ENCODE measurements around the gene TSPAN4. TPM values are rescaled to one million over a fixed set of nuclear protein-coding genes. Genes with fewer than 3 reads are reported as not detected.

TSPAN4 gene
- total and polyA plus RNA-seq, 9 of the 15 experiments (the other 6 are each of a cell fraction or from before 2014, with no cell fraction given): 0.07 to 31.0 (median 15.7) TPM

DNA sequence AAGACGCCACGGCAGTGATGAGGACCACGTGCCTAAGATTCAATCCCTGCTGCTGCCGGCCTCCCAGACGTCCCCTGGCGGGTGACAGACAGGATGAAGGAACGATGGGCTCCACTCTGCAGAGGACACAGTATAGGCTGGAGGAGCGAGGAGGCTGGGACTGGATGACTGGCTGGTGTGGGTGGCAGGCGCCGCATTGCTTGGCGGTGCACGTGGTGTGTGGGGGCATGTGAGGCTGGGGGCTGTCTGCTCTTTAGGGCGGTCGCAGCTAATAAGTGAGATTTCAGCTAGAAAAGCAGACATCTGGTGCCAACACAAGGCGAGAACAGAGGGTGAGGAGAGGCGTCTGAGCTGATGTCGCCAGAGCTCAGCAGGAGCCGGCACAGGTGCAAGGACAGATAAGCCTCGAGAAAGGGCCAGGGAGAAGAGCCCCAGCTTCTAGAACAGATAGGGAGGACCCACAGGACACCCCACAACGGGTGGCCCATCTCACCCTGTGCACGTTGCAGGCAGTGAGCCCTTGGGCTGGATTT, 33.2 kb downstream of the TSPAN4 start (continued):
- peak; percentile 81 for TF ChIP-seq FOXM1 (IDR thresholded peaks at IDR 0.05; ENCODE audit: low read depth)
- no peak for TF ChIP-seq FOXM1 (CRISPR knock-in tag; IDR thresholded peaks at IDR 0.05; ENCODE audit: low read depth)
- TF ChIP-seq CBFA2T3 (IDR thresholded peaks at IDR 0.05): peak; percentile 98
- 0 out of 2 replicates have a peak, but pooled peaks have one; percentile 33 for TF ChIP-seq MYC (IDR thresholded peaks at IDR 0.05; ENCODE audit: low read depth, low read length)
- TF ChIP-seq MYC (CRISPR knock-in tag; IDR thresholded peaks at IDR 0.05; ENCODE audit: borderline replicate concordance, low read depth): no peak
- TF ChIP-seq CTCFL (IDR thresholded peaks at IDR 0.05; ENCODE audit: borderline replicate concordance, insufficient read depth, low read depth, low read length, poor library complexity, severe bottlenecking): no peak
- no peak for TF ChIP-seq ZNF174 (CRISPR knock-in tag; IDR thresholded peaks at IDR 0.05)
- TF ChIP-seq CEBPZ (IDR thresholded peaks at IDR 0.05; ENCODE audit: borderline replicate concordance, low read depth, low read length): no peak
- no peak for TF ChIP-seq ZZZ3 (IDR thresholded peaks at IDR 0.05)
- TF ChIP-seq SETDB1 (IDR thresholded peaks at IDR 0.05; ENCODE audit: low read length): no peak
- TF ChIP-seq U2AF1 (optimal IDR thresholded peaks at IDR 0.05; ENCODE audit: low read depth, low read length): no peak
- TF ChIP-seq MCM2 (IDR thresholded peaks at IDR 0.05; ENCODE audit: low read depth): no peak
- TF ChIP-seq ATF1 (CRISPR knock-in tag; IDR thresholded peaks at IDR 0.05): no peak
- TF ChIP-seq ATF1 (tag; IDR thresholded peaks at IDR 0.05): peak; percentile 68
- no peak for TF ChIP-seq SMAD3 (CRISPR knock-in tag; conservative IDR thresholded peaks at IDR 0.05)
- TF ChIP-seq, protein P1, sequence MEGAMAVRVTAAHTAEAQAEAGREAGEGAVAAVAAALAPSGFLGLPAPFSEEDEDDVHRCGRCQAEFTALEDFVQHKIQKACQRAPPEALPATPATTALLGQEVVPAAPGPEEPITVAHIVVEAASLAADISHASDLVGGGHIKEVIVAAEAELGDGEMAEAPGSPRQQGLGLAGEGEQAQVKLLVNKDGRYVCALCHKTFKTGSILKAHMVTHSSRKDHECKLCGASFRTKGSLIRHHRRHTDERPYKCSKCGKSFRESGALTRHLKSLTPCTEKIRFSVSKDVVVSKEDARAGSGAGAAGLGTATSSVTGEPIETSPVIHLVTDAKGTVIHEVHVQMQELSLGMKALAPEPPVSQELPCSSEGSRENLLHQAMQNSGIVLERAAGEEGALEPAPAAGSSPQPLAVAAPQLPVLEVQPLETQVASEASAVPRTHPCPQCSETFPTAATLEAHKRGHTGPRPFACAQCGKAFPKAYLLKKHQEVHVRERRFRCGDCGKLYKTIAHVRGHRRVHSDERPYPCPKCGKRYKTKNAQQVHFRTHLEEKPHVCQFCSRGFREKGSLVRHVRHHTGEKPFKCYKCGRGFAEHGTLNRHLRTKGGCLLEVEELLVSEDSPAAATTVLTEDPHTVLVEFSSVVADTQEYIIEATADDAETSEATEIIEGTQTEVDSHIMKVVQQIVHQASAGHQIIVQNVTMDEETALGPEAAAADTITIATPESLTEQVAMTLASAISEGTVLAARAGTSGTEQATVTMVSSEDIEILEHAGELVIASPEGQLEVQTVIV (CRISPR knock-in tag; IDR thresholded peaks at IDR 0.05; ENCODE audit: borderline replicate concordance): no peak
- TF ChIP-seq TSHZ1 (CRISPR knock-in tag; IDR thresholded peaks at IDR 0.05): no peak
- TF ChIP-seq PHF21A (IDR thresholded peaks at IDR 0.05; ENCODE audit: borderline replicate concordance, low read depth): 0 out of 2 replicates have a peak, but pooled peaks have one; percentile 18

Data from K562 (cell line).